ENCODE results near the gene NPM1.

Gene NPM1

GRCh38 chr5:171366645-171367044, 21.0 kb upstream of the NPM1 start:
- Histone ChIP-seq H3K27ac (ENCODE audit: extremely low read depth, low read depth, low read length) (no peak overlapping the region), H3K36me3 (ENCODE audit: control insufficient read depth in 2 of 2, insufficient read depth in 1 of 2, low read length in 2 of 2) (no peaks in the 10 kb centered on the region), H3K9me3 (ENCODE audit: control insufficient read depth, insufficient read depth, low read depth, low read length) (no peaks in the 10 kb centered on the region), H3K4me1 (ENCODE audit: control insufficient read depth, insufficient read depth, low read length) (no peaks in the 10 kb centered on the region), H3K4me3 (ENCODE audit: low read depth, low read length) (no peak overlapping the region)
- CTCF ChIA-PET: interaction anchor here (0.6 to 1.6 kb wide), 7 partner anchors 10 to 234 kb away, joined by 3 to 7 read pairs (median 4); no protein-coding TSS in a partner anchor
- POLR2A ChIA-PET: interaction anchor here (0.6 to 1.9 kb wide), 3 partner anchors 20 to 338 kb away, joined by 3 to 8 read pairs (median 5); no protein-coding TSS in a partner anchor
- TF ChIP-seq REST (tag by site-specific recombination; IDR thresholded peaks at IDR 0.05) (no peak), ZNF350 (tag by site-specific recombination; IDR thresholded peaks at IDR 0.05) (no peak), ZNF654 (tag by site-specific recombination; IDR thresholded peaks at IDR 0.05; ENCODE audit: low read depth) (no peak)
- TF ChIP-seq, protein P1, sequence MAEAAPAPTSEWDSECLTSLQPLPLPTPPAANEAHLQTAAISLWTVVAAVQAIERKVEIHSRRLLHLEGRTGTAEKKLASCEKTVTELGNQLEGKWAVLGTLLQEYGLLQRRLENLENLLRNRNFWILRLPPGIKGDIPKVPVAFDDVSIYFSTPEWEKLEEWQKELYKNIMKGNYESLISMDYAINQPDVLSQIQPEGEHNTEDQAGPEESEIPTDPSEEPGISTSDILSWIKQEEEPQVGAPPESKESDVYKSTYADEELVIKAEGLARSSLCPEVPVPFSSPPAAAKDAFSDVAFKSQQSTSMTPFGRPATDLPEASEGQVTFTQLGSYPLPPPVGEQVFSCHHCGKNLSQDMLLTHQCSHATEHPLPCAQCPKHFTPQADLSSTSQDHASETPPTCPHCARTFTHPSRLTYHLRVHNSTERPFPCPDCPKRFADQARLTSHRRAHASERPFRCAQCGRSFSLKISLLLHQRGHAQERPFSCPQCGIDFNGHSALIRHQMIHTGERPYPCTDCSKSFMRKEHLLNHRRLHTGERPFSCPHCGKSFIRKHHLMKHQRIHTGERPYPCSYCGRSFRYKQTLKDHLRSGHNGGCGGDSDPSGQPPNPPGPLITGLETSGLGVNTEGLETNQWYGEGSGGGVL (tag by site-specific recombination; IDR thresholded peaks at IDR 0.05): no peak
- TF ChIP-seq, protein P2, sequence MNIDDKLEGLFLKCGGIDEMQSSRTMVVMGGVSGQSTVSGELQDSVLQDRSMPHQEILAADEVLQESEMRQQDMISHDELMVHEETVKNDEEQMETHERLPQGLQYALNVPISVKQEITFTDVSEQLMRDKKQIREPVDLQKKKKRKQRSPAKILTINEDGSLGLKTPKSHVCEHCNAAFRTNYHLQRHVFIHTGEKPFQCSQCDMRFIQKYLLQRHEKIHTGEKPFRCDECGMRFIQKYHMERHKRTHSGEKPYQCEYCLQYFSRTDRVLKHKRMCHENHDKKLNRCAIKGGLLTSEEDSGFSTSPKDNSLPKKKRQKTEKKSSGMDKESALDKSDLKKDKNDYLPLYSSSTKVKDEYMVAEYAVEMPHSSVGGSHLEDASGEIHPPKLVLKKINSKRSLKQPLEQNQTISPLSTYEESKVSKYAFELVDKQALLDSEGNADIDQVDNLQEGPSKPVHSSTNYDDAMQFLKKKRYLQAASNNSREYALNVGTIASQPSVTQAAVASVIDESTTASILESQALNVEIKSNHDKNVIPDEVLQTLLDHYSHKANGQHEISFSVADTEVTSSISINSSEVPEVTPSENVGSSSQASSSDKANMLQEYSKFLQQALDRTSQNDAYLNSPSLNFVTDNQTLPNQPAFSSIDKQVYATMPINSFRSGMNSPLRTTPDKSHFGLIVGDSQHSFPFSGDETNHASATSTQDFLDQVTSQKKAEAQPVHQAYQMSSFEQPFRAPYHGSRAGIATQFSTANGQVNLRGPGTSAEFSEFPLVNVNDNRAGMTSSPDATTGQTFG (tag by site-specific recombination; IDR thresholded peaks at IDR 0.05; ENCODE audit: borderline replicate concordance): no peak
- TF ChIP-seq, protein P3, sequence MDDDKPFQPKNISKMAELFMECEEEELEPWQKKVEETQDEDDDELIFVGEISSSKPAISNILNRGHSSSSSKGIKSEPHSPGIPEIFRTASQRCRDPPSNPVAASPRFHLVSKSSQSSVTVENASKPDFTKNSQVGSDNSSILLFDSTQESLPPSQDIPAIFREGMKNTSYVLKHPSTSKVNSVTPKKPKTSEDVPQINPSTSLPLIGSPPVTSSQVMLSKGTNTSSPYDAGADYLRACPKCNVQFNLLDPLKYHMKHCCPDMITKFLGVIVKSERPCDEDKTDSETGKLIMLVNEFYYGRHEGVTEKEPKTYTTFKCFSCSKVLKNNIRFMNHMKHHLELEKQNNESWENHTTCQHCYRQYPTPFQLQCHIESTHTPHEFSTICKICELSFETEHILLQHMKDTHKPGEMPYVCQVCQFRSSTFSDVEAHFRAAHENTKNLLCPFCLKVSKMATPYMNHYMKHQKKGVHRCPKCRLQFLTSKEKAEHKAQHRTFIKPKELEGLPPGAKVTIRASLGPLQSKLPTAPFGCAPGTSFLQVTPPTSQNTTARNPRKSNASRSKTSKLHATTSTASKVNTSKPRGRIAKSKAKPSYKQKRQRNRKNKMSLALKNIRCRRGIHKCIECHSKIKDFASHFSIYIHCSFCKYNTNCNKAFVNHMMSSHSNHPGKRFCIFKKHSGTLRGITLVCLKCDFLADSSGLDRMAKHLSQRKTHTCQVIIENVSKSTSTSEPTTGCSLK (tag by site-specific recombination; IDR thresholded peaks at IDR 0.05): no peak

DNA sequence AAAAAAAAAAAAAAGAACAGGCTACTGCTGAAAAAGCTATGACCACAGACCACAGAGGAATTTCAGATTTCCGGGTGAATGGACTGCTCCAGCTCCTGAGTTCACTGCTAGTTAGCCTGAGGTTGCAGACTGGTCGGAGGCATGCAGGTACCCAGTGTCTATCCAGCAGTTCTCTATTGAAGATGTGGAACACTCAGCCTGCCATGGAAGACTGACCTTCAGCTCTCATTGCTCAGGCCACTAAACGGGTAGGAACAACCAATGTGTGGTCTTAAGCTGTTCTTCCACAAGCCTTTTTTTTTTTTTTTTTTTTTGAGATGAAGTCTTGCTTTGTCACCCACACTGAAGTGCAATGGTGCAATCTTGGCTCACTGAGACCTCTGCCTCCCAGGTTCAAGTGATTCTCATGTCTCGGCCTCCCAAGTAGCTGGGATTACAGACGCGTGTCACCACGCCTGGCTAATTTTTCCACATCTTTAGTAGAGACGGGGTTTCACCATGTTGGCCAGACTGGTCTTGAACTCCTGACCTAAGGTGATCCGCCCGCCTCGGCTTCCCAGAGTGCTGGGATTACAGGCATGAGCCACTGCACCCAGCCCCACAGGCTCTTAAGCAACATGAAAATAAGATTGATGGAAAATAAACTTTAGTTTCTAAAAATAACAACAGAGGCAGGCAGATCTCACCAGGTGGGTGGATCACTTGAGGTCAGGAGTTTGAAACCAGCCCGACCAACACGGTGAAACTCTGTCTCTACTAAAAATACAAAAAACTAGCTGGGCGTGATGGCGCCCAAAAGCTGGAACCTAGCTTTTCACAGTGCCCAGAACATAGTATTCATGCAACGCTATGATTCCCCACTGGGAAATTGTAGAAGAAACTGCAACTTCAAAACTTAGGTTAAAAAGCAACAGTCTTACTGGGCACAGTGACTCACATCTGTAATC, 20.0 kb upstream of the NPM1 start:
- no peak overlapping the region for H3K27ac ChIP-seq (ENCODE audit: extremely low read depth, low read depth, low read length)
- no peak overlapping the region for H3K4me3 ChIP-seq (ENCODE audit: low read depth, low read length)
- CTCF ChIA-PET: interaction anchor here (0.5 to 1.6 kb wide), 6 partner anchors 11 to 1112 kb away, joined by 3 to 5 read pairs (median 3); no protein-coding TSS in a partner anchor
- no peaks in the 10 kb centered on the region for H3K36me3 ChIP-seq (ENCODE audit: control insufficient read depth in 2 of 2, insufficient read depth in 1 of 2, low read length in 2 of 2)
- POLR2A ChIA-PET: interaction anchor here (0.6 to 1.9 kb wide), 3 partner anchors 19 to 337 kb away, joined by 3 to 8 read pairs (median 5); no protein-coding TSS in a partner anchor
- no peaks in the 10 kb centered on the region for H3K4me1 ChIP-seq (ENCODE audit: control insufficient read depth, insufficient read depth, low read length)
- no peaks in the 10 kb centered on the region for H3K9me3 ChIP-seq (ENCODE audit: control insufficient read depth, insufficient read depth, low read depth, low read length)
- TF ChIP-seq ZBTB21 (tag by site-specific recombination; IDR thresholded peaks at IDR 0.05): no peak

GRCh38 chr5:171369056-171369455, 18.6 kb upstream of the NPM1 start:
- H3K27ac ChIP-seq (ENCODE audit: extremely low read depth, low read depth, low read length): no peak overlapping the region
- ChIA-PET POLR2A (no interaction called here), CTCF (interaction anchor here (0.6 kb wide), 1 partner anchor 217 kb away, joined by 3 read pairs; no protein-coding TSS in a partner anchor)
- H3K4me3 ChIP-seq (ENCODE audit: low read depth, low read length): no peak overlapping the region
- no peaks in the 10 kb centered on the region for H3K9me3 ChIP-seq (ENCODE audit: control insufficient read depth, insufficient read depth, low read depth, low read length)
- no peaks in the 10 kb centered on the region for H3K4me1 ChIP-seq (ENCODE audit: control insufficient read depth, insufficient read depth, low read length)
- H3K36me3 ChIP-seq (ENCODE audit: control insufficient read depth in 2 of 2, insufficient read depth in 1 of 2, low read length in 2 of 2): no peaks in the 10 kb centered on the region
- TF ChIP-seq MYNN (tag by site-specific recombination; IDR thresholded peaks at IDR 0.05; ENCODE audit: borderline replicate concordance) (no peak), ZNF792 (tag by site-specific recombination; IDR thresholded peaks at IDR 0.05) (no peak), PBX3 (CRISPR knock-in tag; IDR thresholded peaks at IDR 0.05) (no peak), ZNF324 (tag by site-specific recombination; IDR thresholded peaks at IDR 0.05) (no peak), ZNF549 (tag by site-specific recombination; IDR thresholded peaks at IDR 0.05) (no peak), ZNF214 (tag by site-specific recombination; IDR thresholded peaks at IDR 0.05; ENCODE audit: borderline replicate concordance) (no peak)
- TF ChIP-seq, protein P4, sequence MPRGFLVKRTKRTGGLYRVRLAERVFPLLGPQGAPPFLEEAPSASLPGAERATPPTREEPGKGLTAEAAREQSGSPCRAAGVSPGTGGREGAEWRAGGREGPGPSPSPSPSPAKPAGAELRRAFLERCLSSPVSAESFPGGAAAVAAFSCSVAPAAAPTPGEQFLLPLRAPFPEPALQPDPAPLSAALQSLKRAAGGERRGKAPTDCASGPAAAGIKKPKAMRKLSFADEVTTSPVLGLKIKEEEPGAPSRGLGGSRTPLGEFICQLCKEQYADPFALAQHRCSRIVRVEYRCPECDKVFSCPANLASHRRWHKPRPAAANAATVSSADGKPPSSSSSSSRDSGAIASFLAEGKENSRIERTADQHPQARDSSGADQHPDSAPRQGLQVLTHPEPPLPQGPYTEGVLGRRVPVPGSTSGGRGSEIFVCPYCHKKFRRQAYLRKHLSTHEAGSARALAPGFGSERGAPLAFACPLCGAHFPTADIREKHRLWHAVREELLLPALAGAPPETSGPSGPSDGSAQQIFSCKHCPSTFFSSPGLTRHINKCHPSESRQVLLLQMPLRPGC (tag by site-specific recombination; IDR thresholded peaks at IDR 0.05): no peak
